Neural progenitor cell (in vitro differentiated cells): ENCODE data around the gene ALDH18A1. TPM values are rescaled to one million over a fixed set of nuclear protein-coding genes. Genes with fewer than 3 reads are reported as not detected.

ENCODE experiments used
- DNase-seq: peaks from one replicate; pipeline ENCODE4 v3.0.0-alpha.2; 2016; ENCODE audit warnings: low spot score
- H2AFZ ChIP-seq: fragments of 200-600 bp; sonication (generic); replicated peaks from 2 replicates; pipeline ENCODE4 v1.6.1; 2016; ENCODE audit warnings: antibody characterized with exemption
- H3F3A ChIP-seq: fragments of 200-600 bp; sonication (generic); 2 replicates; pipeline ENCODE4 v1.6.1; 2016; ENCODE audit warnings: antibody characterized with exemption, low read depth
- H3K27ac ChIP-seq: fragments of 200-600 bp; sonication (generic); 2 replicates; pipeline ENCODE4 v1.5.1; 2016; ENCODE audit warnings: mild to moderate bottlenecking
- H3K27me3 ChIP-seq: fragments of 200-600 bp; sonication (generic); 2 replicates; pipeline ENCODE4 v1.6.1; 2016; ENCODE audit warnings: mild to moderate bottlenecking, moderate library complexity
- H3K36me3 ChIP-seq: fragments of 200-600 bp; sonication (generic); 2 replicates; pipeline ENCODE4 v1.5.1; 2016
- H3K4me1 ChIP-seq: fragments of 200-600 bp; sonication (generic); 2 replicates; pipeline ENCODE4 v1.6.1; 2016; ENCODE audit warnings: mixed run types
- H3K4me2 ChIP-seq: fragments of 200-600 bp; sonication (generic); 2 replicates; pipeline ENCODE4 v1.6.1; 2016
- H3K4me3 ChIP-seq: fragments of 200-600 bp; sonication (generic); 2 replicates; pipeline ENCODE4 v1.5.1; 2016
- H3K79me2 ChIP-seq: fragments of 200-600 bp; sonication (generic); 2 replicates; pipeline ENCODE4 v1.6.1; 2016; ENCODE audit warnings: low read depth
- H3K9ac ChIP-seq: fragments of 200-600 bp; sonication (generic); 2 replicates; pipeline ENCODE4 v1.6.1; 2016
- H3K9me3 ChIP-seq: fragments of 200-600 bp; sonication (generic); 2 replicates; pipeline ENCODE4 v1.5.1; 2016; ENCODE audit warnings: low read depth
- H4K20me1 ChIP-seq: fragments of 200-600 bp; sonication (generic); 2 replicates; pipeline ENCODE4 v1.6.1; 2016; ENCODE audit warnings: low read depth
- H3K27ac Mint-ChIP-seq: 3 replicates; pipeline ENCODE4 v1.8.0; 2021; ENCODE audit warnings: mixed read lengths
- H3K27me3 Mint-ChIP-seq: 2 replicates; pipeline ENCODE4 v1.8.0; 2022; ENCODE audit warnings: low read depth, mild to moderate bottlenecking, inconsistent platforms, moderate library complexity, mixed read lengths; ENCODE audit not compliant: insufficient read depth
- H3K36me3 Mint-ChIP-seq: 3 replicates; pipeline ENCODE4 v1.8.0; 2021; ENCODE audit warnings: mixed read lengths
- H3K4me1 Mint-ChIP-seq: 3 replicates; pipeline ENCODE4 v1.8.0; 2021; ENCODE audit warnings: mixed read lengths
- H3K4me3 Mint-ChIP-seq: 3 replicates; pipeline ENCODE4 v1.8.0; 2021; ENCODE audit warnings: mild to moderate bottlenecking, moderate library complexity, mixed read lengths
- H3K9me3 Mint-ChIP-seq: 3 replicates; pipeline ENCODE4 v1.8.0; 2020; ENCODE audit warnings: mixed read lengths
- EZH2 ChIP-seq: fragments of 200-600 bp; sonication (generic); IDR thresholded peaks from 2 replicates; pipeline ENCODE4 v1.6.1; 2017; ENCODE audit warnings: antibody characterized with exemption, mild to moderate bottlenecking, moderate library complexity
- EZH2phosphoT487 ChIP-seq: fragments of 200-600 bp; sonication (generic); IDR thresholded peaks from 2 replicates; pipeline ENCODE4 v1.6.1; 2017; ENCODE audit warnings: antibody characterized with exemption
- total RNA-seq: library from RNA; depleted of rRNA; stranded (reverse); fragments of >200 nt; gene quantifications from 2 replicates; pipeline ENCODE4 v1.2.3, GENCODE V29; 2015; ENCODE audit warnings: low replicate concordance
- TF ChIP-seq, protein P1 (sequence below): fragments of 200-600 bp; sonication (generic); IDR thresholded peaks from 2 replicates; pipeline ENCODE4 v1.5.1; 2017; ENCODE audit warnings: antibody characterized with exemption, mild to moderate bottlenecking

Gene ALDH18A1
- 93.7 and 97.2 TPM in 2 replicates for total RNA-seq

DNA sequence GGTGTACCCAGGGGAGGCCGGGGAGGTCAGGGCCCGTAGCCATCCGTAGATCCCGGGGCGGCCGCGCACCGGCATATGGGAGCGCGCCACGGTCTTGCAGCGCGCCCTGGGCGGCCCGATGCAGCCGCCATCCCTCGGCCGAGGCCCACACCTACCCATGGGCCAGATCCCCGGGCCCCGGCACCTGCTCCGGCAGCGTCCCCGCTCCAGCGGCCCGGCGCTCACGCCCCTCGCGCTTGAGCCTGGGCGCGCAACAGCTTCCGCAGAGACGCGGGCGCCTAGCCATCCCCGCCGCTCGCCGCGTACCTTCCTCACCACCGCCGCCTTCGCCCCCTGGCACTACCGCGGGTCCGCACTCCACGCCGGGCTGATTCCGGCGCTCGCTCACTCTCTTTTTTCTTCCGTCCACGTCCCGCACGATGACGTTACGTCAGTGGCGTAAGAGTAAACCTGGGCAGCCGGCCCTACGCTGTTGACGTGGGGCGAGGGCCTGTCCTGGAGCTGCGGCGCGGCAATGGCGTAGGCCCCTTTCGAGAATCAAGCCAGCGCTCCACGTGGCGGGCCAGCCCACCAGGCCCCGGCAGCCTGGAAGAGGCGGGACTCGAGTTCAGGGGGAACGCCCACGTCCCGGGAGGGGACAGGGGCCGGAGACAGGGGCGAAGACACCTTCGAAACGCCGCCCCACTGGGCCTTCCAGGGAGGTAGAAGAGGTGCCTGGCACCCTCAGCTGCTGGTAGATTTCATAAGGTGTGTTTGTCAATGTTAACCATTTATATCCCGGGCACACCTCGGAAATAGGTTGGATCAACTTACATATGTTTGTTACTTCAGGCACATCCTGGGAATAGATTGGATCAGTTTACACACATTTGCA lies at the start of gene ALDH18A1:
TSS of gene ALDH18A1 (minus strand) at position 421 of the 874 bp plus-strand sequence. CDS start 3,334 bp downstream, outside the sequence.
- peaks cover 2% of the 10 kb centered on the region for H3K27me3 Mint-ChIP-seq
- peak; percentile 94 for DNase-seq
- no peaks in the 10 kb centered on the region for H3K9me3 ChIP-seq
- peak within 1 kb of the TSS; percentile 85 for H3K4me3 ChIP-seq
- H3F3A ChIP-seq: no peaks in the 10 kb centered on the region
- H3K36me3 ChIP-seq: peaks cover 8% of the 10 kb centered on the region
- H3K27ac Mint-ChIP-seq: peak within 1 kb of the TSS; percentile 90
- no peak within 1 kb of the TSS for H3K27ac ChIP-seq
- peak within 1 kb of the TSS; percentile 100 for H3K4me3 Mint-ChIP-seq
- H3K4me2 ChIP-seq: peak within 1 kb of the TSS; percentile 85
- no peak for TF ChIP-seq EZH2
- no peak for TF ChIP-seq EZH2phosphoT487
- TF ChIP-seq, protein P1, sequence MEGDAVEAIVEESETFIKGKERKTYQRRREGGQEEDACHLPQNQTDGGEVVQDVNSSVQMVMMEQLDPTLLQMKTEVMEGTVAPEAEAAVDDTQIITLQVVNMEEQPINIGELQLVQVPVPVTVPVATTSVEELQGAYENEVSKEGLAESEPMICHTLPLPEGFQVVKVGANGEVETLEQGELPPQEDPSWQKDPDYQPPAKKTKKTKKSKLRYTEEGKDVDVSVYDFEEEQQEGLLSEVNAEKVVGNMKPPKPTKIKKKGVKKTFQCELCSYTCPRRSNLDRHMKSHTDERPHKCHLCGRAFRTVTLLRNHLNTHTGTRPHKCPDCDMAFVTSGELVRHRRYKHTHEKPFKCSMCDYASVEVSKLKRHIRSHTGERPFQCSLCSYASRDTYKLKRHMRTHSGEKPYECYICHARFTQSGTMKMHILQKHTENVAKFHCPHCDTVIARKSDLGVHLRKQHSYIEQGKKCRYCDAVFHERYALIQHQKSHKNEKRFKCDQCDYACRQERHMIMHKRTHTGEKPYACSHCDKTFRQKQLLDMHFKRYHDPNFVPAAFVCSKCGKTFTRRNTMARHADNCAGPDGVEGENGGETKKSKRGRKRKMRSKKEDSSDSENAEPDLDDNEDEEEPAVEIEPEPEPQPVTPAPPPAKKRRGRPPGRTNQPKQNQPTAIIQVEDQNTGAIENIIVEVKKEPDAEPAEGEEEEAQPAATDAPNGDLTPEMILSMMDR: no peak
- peak within 1 kb of the TSS; percentile 59 for H3K9ac ChIP-seq
- H2AFZ ChIP-seq: peak within 1 kb of the TSS; percentile 75
- H4K20me1 ChIP-seq: peaks cover 5% of the 10 kb centered on the region
- H3K27me3 ChIP-seq: no peaks in the 10 kb centered on the region
- peaks cover 12% of the 10 kb centered on the region for H3K4me1 ChIP-seq
- peaks cover 33% of the 10 kb centered on the region for H3K79me2 ChIP-seq
- H3K9me3 Mint-ChIP-seq: peaks cover 7% of the 10 kb centered on the region
- H3K36me3 Mint-ChIP-seq: peaks cover 21% of the 10 kb centered on the region
- H3K4me1 Mint-ChIP-seq: peaks cover 13% of the 10 kb centered on the region

DNA sequence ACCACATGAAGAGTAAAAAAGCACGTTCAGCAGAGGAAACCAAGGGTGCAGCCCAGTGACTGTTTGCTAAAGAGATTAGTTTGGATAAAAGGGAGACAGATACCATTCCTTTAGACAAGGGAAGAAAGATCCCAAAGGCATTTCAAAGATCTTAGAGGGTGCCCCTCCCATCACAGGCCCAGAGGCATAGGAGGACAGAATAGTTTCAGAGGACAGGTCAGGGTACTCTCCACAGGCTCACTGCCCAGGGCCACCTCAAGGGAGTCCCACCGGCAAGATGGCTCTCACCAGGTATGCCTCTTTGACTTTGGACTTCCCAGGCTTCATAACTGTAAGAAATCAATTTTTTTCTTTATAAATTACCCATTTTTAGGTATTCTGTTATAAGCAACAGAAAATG lies 41.9 kb upstream of the ALDH18A1 start:
- H3K36me3 ChIP-seq: no peaks in the 10 kb centered on the region
- no peak for DNase-seq
- H3K9ac ChIP-seq: no peak overlapping the region
- H3K9me3 ChIP-seq: no peaks in the 10 kb centered on the region
- H3K27me3 ChIP-seq: no peaks in the 10 kb centered on the region
- no peaks in the 10 kb centered on the region for H4K20me1 ChIP-seq
- Mint-ChIP-seq H3K4me3 (no peak overlapping the region), H3K27me3 (no peaks in the 10 kb centered on the region), H3K9me3 (peaks cover 11% of the 10 kb centered on the region), H3K36me3 (no peaks in the 10 kb centered on the region), H3K27ac (no peak overlapping the region), H3K4me1 (no peaks in the 10 kb centered on the region)
- peaks cover 3% of the 10 kb centered on the region for H3K79me2 ChIP-seq
- H3F3A ChIP-seq: no peaks in the 10 kb centered on the region
- no peaks in the 10 kb centered on the region for H3K4me1 ChIP-seq
- H3K4me3 ChIP-seq: no peak overlapping the region
- H3K27ac ChIP-seq: no peak overlapping the region
- H3K4me2 ChIP-seq: no peak overlapping the region
- TF ChIP-seq EZH2 (no peak), EZH2phosphoT487 (no peak)
- TF ChIP-seq, protein P1: no peak
- no peak overlapping the region for H2AFZ ChIP-seq

DNA sequence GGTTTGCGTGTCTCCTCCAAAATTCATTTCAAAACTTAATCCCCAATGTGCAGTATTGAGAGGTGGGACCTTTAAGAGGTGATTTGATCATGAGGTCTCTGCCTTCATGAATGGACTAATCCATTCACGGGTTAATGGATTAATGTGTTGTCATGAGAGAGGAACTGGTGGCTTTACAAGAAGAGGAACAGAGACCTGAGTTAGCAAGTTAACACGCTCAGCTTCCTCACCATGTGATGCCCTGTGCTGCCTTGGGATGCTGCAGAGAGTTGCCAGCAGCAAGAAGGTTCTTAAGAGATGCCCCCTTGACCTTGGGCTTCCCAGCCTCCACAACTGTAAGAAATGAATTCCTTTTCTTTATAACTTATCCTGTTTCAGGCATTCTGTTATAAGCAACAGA lies 40.9 kb upstream of the ALDH18A1 start:
- no peak overlapping the region for H2AFZ ChIP-seq
- TF ChIP-seq EZH2phosphoT487 (no peak), EZH2 (no peak)
- TF ChIP-seq, protein P1: no peak
- H3K4me3 Mint-ChIP-seq: no peak overlapping the region

More for the DNA sequence above, 40.9 kb upstream of the ALDH18A1 start:
- Histone ChIP-seq H3K36me3 (no peaks in the 10 kb centered on the region), H3K4me3 (no peak overlapping the region), H3K27me3 (no peaks in the 10 kb centered on the region), H3K9ac (no peak overlapping the region), H3K9me3 (no peaks in the 10 kb centered on the region), H3K4me1 (peaks cover 4% of the 10 kb centered on the region), H3K4me2 (no peak overlapping the region), H4K20me1 (no peaks in the 10 kb centered on the region), H3F3A (no peaks in the 10 kb centered on the region), H3K27ac (no peak overlapping the region), H3K79me2 (peaks cover 13% of the 10 kb centered on the region)
- Mint-ChIP-seq H3K36me3 (no peaks in the 10 kb centered on the region), H3K9me3 (peaks cover 11% of the 10 kb centered on the region), H3K27ac (no peak overlapping the region), H3K27me3 (no peaks in the 10 kb centered on the region), H3K4me1 (peaks cover 5% of the 10 kb centered on the region)
- DNase-seq: no peak
